ENCODE measurements around the gene ESPN. TPM values are rescaled to one million over a fixed set of nuclear protein-coding genes. Genes with fewer than 3 reads are reported as not detected.

ESPN gene
- total RNA-seq, 1 donor from 2014 or later = 2.7 TPM

DNA sequence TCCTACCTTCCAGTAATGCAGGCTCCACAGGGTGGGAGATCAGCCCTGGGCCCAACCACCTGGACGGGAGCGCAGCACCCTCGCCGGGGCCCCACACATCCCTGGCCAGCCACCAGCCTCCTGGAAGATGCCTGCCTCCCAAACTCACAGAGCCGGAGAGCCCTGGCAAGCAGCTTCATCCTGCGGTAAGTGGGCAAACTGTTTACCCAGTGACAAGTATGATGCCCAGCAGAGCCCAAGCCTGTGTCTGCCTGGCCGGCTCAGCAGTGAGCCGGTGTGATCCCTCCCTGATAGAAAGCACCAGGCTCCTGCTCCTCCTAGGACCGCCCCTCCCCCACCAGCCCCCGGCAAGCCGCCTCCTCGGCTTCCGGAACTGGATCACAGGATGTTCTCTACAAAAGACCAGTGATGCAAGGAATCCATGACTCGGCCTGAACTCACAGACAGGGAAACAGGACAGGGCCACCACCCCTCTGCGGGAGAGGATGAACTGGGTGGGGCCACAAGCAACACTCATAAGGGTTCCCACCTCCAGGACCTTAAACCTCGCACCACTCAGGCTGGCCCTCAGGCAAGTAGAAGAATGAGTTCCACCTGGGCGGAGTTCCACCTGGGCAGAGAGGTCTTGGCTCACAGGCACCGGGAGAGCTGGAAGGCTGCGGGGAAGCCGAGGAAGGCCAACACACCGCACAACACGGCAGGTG, 38.9 kb upstream of the ESPN start:
- Histone ChIP-seq H3K4me3 (ENCODE audit: low read depth, low read length) (peak overlapping the region; percentile 16), H3K27me3 (ENCODE audit: control insufficient read depth, insufficient read depth, low read length) (no peaks in the 10 kb centered on the region), H3K36me3 (ENCODE audit: control insufficient read depth, insufficient read depth, low read length) (no peaks in the 10 kb centered on the region)
- TF ChIP-seq, protein P1, sequence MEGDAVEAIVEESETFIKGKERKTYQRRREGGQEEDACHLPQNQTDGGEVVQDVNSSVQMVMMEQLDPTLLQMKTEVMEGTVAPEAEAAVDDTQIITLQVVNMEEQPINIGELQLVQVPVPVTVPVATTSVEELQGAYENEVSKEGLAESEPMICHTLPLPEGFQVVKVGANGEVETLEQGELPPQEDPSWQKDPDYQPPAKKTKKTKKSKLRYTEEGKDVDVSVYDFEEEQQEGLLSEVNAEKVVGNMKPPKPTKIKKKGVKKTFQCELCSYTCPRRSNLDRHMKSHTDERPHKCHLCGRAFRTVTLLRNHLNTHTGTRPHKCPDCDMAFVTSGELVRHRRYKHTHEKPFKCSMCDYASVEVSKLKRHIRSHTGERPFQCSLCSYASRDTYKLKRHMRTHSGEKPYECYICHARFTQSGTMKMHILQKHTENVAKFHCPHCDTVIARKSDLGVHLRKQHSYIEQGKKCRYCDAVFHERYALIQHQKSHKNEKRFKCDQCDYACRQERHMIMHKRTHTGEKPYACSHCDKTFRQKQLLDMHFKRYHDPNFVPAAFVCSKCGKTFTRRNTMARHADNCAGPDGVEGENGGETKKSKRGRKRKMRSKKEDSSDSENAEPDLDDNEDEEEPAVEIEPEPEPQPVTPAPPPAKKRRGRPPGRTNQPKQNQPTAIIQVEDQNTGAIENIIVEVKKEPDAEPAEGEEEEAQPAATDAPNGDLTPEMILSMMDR (IDR thresholded peaks at IDR 0.05; ENCODE audit: insufficient read depth, low read length, poor library complexity, severe bottlenecking) = no peak
- DNase-seq (ENCODE audit: low read depth) = peak; percentile 71

DNA sequence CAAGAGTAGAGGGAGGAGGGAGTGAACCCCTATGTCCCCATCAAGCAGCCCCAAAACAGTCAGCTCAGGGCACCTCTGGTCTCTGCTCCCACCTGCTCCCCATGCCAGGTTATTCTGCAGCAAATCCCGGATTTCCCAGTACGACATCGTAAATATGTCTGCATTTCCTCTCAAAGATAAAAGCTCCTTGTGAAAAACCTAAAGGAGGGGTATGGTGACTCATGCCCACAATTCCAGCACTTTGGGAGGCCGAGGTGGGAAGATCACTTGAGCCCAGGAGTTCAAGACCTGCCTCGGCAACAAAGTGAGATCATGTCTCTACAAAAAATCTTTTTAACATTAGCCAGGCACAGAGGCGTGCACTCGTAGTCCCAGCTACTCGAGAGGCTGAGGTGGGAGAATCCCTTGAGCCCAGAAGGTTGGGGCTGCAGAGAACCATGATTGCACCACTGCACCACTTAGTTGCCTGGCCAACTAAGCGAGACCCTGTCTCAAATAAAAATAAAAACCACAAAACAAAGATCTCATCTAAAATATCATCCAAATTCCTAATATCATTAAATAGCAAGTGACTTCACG, 38.1 kb upstream of the ESPN start:
- H3K4me3 ChIP-seq (ENCODE audit: low read depth, low read length) = no peak overlapping the region
- no peaks in the 10 kb centered on the region for H3K36me3 ChIP-seq (ENCODE audit: control insufficient read depth, insufficient read depth, low read length)
- TF ChIP-seq, protein P1 (IDR thresholded peaks at IDR 0.05; ENCODE audit: insufficient read depth, low read length, poor library complexity, severe bottlenecking) = no peak
- no peak for DNase-seq (ENCODE audit: low read depth)
- no peaks in the 10 kb centered on the region for H3K27me3 ChIP-seq (ENCODE audit: control insufficient read depth, insufficient read depth, low read length)

DNA sequence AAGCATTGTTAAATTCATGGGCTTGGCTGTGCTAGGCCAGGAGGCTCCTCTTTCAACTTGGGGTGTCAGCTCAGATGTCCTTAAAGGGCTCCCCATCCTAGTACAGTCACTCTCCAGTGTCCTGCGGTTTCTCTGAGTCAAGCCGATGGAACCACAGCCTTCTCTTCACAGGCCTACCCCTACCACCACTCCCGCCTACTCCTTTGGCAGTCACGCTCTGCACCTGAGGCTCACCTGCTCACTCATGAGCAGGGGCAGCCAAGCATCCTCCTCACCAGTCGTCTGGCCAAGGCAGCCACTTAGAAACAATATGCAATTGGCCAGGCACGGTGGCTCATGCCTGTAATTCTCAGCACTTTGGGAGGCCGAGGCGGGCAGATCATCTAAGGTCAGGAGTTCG, 34.6 kb upstream of the ESPN start:
- Histone ChIP-seq H3K4me3 (ENCODE audit: low read depth, low read length) (no peak overlapping the region), H3K36me3 (ENCODE audit: control insufficient read depth, insufficient read depth, low read length) (no peaks in the 10 kb centered on the region), H3K27me3 (ENCODE audit: control insufficient read depth, insufficient read depth, low read length) (no peaks in the 10 kb centered on the region)
- TF ChIP-seq, protein P1 (IDR thresholded peaks at IDR 0.05; ENCODE audit: insufficient read depth, low read length, poor library complexity, severe bottlenecking) = no peak
- DNase-seq (ENCODE audit: low read depth) = no peak

DNA sequence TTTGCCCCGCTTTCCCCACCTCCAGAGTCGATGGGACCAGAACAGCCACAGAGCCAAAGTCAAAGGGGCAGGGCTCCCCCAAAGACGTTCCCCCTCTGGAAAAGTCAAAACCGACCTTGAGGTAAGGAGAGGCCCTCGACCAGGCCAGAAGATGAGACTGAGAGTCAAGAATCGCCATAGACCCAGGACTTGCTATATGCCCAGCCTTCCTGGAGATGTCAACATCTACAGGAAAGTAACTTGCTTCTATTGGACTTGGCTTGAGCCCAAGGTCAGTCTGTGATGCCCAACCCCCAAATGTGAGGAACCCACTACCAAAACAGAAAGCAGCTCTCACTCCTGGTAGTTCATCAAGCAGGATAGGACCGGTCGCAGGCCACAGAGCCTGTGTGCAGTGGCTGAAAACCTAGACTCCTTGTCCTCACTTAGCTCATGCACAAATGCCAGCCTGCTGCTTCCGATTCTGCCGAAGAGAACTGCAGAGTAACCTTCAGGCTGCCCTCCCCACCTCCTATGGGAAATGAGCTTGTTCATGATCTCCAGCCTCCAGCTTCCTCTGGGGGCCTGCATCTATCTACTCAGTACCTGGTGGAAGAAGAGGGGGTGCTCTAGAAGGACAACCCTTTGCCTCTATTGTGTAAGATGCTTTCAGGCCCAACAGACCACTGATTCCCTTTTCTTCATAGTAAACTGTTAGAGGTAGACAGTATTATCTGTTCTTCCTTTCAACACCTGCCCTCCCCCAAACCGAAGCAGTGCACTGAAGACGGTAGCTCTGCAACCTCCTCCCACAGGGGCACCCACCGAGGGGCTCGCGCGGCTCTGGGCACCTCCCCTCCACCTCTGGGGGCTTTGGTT, 32.4 kb upstream of the ESPN start:
- DNase-seq (ENCODE audit: low read depth) = no peak
- H3K4me3 ChIP-seq (ENCODE audit: low read depth, low read length) = peak overlapping the region; percentile 62
- H3K27me3 ChIP-seq (ENCODE audit: control insufficient read depth, insufficient read depth, low read length) = no peaks in the 10 kb centered on the region
- H3K36me3 ChIP-seq (ENCODE audit: control insufficient read depth, insufficient read depth, low read length) = no peaks in the 10 kb centered on the region
- TF ChIP-seq, protein P1 (IDR thresholded peaks at IDR 0.05; ENCODE audit: insufficient read depth, low read length, poor library complexity, severe bottlenecking) = no peak

DNA sequence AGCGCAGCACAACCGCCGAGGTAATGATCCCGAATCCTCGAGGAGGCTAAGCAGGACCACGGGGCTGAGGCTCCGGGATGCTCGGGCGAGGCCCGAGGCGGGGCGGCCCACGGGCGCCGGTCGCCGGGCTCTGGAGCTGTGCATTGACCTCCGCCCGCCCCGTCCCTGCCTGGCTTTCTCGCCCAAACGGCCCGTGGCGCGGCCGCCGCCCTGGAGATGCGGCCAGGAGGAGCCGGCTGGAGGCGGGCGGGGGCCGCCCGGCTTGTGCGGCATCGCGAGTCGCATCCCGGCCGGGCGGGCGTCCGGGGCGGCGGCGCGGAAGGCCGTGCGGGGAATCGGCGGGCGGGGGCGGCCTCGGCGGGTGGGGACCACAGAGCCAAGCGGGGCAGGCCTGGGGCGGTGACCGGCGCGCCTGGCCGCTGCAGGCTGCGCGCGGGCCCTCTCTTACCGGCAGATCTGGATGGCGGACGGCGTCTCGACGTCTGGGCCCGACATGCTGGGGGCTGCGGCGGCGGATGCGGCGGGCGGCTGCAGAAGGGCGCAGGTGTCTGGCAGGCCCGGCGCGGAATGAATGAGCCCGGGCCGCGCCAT, 31.7 kb upstream of the ESPN start:
- TF ChIP-seq, protein P1 (IDR thresholded peaks at IDR 0.05; ENCODE audit: insufficient read depth, low read length, poor library complexity, severe bottlenecking) = no peak
- peak overlapping the region; percentile 62 for H3K4me3 ChIP-seq (ENCODE audit: low read depth, low read length)
- DNase-seq (ENCODE audit: low read depth) = no peak
- H3K36me3 ChIP-seq (ENCODE audit: control insufficient read depth, insufficient read depth, low read length) = no peaks in the 10 kb centered on the region
- H3K27me3 ChIP-seq (ENCODE audit: control insufficient read depth, insufficient read depth, low read length) = no peaks in the 10 kb centered on the region

All from kidney epithelial cell (primary cell).